HG02943 (cell line): ENCODE data around the gene IRAK1.

ENCODE experiments used
- ATAC-seq: cut with Tn5 transposase; IDR thresholded peaks from one replicate; pipeline ENCODE4 v1.9.1; 2021; ENCODE audit warnings: mild to moderate bottlenecking, low read depth, moderate library complexity; ENCODE audit not compliant: unreplicated experiment

The IRAK1 gene

DNA sequence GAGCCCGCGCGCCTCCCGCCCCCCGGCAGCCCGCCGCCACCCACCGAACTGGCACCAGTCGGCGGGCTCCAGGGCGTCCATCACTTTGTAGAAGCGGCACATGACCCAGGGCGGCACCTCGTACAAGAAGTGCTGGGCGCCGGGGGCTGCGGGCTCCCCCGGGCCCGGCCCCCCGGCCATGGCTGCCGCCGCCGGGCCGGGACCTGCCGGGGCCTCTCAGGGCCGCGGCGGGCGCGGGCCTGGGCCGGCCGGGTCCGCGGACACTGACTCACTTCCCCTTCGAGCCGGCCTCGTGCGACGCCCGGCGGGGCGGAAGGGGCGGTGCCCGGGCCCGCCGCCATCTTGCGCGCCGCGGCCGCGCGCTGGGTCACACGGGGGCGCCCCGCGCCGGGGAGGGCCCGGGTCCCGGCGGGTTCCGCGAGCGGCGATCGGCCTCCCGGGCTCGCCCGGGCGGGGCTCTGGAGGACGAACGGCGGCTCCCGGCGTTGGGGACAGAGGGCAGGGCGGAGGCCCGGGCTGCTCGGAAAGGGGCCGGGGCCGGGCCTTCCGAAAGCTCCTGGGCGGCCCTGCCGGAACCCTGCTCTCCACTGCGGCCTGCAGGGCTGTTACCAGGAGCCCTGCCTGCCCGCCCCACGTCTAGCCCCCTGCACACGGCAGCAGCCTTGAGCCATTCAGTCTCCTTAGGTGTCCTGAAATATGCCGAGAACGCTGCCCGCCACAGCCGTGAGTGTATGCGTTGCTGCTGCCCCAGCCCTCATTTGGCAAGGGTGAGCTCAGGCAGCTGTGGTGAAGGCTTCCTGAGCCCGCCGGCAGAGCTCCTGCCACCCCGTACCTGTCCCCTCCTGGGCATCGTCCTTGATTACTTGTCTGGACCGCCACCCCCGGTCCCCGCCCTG lies at the start of gene IRAK1:
TSS of gene IRAK1 (minus strand) at position 270 of the 896 bp plus-strand sequence. CDS start at position 180, 90 bp downstream.
- no peak for ATAC-seq

DNA sequence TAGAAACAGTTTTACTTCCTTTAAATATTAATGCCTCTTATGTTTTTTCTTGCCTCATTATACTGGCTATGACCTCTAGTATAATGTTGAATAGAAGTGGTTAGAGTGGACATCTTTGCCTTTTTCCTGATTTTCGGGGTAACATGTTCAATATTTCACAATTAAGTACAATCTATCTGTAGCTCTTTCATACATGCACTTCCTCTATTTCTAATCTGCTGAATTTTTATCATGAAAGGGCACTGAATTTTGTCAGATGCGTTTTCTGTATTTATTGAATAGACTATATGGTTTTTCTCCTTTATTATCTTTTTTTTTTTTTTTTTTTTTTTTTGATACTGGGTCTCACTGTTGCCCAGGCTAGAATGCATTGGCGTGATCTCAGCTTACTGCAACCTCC lies 48.9 kb upstream of the IRAK1 start:
- ATAC-seq: no peak

DNA sequence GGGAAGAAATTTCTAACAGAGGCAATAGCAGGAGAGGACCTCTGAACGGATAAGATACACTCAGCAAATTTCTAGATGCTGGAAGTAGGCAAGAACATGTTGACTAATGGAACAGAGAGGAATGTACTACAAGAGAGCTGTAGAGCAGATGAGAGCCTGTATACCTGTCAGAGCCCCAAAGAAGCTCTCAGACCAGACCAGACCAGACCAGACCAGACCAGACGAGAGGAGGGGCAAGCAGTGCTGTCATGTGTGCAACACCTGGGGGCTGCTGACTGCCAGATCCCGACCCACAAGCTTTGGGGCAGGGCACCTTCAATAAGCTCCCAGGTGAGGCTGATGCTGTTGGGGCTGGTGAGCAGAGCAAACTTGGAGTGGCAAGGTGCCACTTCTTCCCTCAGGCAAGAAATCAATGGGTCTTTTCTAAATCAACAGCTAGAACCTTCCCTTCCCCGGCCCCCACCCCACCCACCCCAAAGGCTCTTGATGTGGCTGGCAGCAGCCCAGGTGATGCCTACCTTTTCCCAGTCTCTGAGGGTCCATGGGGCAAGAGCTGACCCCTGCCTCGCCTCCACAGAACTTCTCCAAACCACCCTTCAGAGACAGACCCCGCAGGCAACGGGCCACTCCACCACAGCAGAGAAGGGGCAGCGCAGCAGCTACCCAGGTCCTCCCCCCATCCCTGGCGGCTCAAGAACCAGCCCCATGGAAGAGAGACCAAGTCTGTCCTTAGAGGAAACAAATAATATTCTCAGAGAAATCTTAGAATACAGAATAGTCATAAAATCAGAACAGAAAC lies 45.1 kb upstream of the IRAK1 start:
- no peak for ATAC-seq

DNA sequence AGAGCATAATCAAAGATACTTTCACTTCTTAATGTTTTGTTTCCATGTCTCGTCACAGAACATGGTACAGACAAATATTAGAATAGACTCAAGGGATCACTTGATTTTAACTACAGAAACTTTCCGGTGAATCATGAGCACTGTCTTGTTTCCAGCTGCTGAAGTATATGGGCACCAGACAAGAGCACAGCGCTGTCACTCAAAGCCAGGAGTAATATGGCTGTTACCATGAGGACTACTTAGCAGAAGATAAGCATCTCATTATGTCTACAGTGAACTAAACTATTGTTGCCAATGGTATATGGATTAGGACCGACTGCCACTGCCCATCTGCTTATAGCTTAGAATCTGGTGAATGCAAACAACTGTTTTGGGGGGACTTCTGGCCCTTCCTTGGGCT lies 43.5 kb upstream of the IRAK1 start:
- no peak for ATAC-seq

DNA sequence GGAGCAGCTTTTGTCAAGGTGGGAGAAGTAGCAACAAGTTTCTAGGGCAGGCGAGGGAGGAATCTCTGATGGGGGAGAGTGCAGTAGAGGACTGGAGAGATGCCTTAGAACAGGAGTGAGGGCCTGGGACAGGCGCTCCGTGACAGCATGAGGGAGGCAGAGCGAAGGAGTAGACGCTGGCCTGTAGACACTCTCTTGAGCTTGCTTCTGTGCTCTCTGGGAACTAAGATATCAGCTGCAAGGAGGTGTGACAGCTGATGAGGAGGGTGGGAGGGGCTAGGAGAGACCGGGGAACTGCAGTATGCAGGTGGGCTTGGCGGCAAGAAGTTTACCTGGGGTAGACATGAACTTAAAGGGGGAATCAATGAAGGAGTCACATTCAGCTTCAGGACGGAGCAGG lies 42.1 kb upstream of the IRAK1 start:
- ATAC-seq: no peak

DNA sequence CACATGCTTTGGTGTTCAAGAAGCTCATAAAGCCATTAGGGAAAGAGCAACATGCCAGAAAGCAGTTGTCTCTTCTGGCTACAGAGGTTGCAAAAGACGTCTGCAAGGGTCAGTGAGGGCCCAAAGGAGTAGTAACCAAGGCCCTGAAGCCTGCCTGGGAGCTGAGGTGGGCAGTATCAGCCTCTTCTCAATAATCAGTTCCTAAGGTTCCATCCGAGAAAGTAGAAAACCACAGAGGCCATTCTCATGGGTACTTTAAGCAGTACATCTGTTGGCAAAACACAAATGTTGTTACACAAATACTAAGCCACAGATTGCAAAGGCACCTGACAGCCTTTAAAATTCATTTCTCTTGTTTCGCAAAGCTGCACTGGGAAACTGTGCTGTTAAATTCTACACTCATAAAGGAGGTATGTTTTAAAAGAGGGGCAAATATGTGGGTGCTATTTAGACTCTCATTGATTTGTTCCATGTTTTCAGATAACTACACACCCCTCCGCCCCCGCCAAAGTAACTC lies 40.1 kb upstream of the IRAK1 start:
- ATAC-seq: no peak

DNA sequence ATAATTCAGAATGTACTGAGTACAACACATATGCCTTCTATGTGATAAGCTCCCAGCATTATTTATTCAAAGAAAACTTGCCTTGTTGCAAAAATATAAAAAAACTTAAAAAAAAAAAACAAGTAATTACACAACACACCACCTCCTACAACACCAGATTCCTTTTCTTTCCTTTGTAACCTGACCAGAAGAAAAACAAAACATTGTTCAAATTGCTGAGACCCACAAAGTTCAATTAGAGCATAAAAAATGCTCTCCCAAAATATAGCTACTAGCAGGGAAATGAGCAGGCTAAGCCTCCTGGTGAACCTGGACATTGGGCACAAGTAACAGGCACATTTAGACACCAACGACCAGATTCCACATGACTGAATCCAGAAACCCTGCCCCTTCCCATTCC lies 39.5 kb upstream of the IRAK1 start:
- ATAC-seq: no peak

DNA sequence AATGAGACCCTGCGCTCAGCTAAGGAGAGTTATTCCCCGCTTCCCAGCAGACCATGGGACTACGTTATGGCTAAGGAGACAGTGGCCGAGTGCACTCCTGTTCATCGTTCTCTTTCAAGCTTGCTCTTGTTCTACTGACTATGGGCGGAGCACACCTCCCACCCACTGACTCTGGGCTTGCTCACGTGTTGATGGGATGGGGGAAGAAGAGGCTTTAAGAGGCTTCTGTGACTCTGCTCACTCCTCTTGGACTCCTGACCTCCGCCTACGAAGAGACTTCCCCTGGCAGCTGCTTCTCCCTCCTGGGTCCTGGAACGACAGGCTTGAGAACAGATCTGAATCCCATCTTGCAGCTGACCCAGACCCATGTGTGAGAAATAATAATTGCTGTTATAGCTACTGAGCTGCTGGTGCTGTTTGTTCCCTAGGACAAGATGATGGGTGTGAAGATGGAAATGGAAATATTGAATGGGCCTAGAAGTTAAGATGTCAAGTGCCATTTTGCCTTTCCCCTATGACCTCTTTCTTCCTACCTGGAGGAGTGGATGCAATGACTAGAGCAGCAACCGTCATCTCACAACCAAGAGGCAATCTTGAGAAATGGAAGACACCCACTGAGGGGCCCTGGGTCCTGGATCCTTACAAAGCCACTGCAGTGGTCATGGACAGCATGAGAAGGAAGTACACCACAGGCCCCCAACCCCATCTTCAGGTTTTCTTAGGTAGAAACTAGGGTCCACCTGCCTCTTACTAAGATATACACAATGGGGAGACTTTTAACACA lies 38.7 kb upstream of the IRAK1 start:
- ATAC-seq: no peak

DNA sequence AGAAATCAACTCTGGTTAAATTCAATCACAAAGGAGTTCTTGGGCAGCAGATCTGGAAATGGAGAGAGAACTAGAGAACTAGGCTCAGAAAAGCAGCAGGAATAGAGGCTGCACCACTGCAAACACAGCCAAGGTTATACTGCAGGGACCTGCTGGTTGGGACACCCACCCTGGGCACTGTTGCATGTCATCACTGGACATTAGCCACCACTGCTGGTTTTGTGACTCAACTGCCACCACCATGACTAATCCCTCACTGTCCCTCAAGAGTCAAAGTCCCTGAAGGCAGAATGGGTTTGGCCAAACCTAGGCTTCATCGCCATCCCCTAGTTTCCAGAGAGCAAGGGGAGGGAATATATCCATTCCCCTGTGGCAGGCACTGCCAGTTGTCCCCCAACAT lies 38.1 kb upstream of the IRAK1 start:
- no peak for ATAC-seq

DNA sequence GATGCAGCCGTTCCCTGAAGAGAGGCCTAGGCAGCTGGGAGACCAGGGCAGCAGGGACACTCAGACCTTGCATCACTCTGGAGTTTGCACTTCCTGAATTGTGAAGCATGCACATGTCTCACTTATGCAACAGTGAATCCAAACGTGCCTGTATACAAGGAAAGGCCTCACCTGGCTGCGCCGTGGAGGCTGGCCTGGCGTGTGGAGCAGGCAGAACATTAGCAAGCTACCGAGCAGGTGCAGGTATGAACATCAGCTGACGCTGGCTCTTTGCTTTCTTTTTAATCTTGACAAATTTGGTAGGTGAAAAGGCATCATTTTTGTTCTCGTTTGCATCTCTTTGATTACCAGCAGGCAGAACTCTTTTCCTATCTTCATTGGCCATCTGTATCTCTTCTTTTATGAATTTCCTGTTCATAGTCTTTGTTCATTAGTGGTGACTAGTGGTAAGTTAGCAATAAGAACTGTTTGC lies 37.1 kb upstream of the IRAK1 start:
- ATAC-seq: no peak

DNA sequence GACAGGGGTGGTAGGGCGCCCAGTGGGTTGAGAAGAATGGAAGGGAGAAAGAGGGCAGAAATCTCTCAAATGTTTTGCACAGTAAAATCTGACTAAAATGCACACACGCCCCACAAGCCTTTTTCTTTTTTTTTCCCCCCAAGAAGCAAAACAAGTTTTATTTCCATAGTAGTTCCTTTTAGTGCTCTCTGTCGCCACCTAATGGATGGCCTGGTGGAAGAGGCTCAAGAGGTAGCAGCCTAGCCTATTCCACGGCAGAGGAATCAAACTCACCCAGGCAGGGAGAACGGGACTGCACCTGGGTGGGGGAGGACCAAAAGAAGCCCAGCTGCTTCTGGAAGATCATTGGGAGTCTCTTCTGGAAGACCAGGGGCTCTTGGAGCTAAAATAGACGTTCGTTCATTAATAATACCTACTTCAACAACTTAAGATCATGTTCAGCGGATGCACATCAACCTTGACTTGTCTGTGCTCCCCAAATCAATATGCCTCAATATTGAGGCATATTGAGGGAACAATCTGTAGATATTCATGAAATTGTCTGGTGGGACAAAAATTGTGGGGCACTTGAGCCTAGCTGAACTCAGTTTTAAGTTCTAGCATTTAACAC lies 31.6 kb upstream of the IRAK1 start:
- no peak for ATAC-seq

DNA sequence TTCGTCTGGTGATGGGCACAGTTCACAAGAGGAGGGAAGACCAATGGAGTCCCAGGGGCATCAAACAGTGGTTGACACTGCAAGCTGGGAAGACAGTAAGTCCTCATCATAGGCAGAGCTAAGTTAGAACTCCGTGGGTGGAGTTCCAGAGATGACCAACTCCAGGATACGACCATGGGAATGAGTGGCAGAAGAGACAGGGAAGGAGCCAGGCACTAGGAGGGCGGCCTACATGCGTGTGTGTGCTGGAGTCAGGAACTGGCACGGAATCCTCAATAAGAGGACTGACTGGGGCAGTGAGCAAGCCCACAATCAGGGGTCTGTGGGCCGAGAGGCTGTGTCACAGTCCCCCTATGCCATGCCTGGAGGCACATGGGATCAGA lies 30.4 kb upstream of the IRAK1 start:
- ATAC-seq: no peak

DNA sequence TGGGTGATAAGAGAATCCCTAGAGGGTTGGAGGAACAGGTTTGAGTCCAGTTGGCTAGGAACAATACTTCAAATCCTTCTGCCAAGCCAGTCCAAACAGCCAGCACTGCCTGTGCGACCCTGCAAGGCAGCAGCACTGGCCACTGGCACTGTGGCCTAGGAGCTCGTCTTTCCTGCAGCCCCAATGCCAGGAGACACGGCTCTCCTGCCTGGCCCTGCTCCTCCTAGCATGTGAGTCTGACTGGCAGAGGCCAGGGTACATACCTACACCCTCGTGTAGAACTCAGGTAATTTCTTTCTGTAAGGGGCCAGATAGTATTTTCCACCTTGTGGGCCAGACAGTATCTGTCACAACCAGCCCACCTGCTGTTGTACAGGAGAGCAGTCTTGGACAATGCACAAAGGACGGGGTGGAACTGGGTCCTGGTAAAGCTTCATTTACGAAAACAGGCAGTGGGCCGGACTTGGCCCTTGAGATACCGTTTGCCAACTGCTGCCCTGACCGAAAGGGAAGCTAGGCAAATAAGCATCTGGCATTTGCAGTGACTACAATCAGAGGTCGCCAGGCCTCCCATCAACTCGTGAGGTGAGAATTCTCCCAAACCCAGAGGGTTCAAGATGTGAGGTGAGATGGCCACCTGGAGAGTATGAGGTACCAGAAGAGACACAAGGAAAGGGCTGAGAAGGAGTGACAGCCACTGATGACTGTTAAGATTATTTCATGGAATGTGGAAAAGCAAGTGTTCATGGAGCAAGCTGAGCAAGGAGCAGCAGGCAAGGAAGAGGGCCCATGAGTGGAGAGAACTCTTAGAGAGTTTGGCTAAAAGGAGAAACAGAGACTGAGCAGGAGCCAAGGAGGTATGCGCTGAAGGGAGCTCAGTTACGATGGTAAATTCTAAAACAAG lies 29.8 kb upstream of the IRAK1 start:
- no peak for ATAC-seq

DNA sequence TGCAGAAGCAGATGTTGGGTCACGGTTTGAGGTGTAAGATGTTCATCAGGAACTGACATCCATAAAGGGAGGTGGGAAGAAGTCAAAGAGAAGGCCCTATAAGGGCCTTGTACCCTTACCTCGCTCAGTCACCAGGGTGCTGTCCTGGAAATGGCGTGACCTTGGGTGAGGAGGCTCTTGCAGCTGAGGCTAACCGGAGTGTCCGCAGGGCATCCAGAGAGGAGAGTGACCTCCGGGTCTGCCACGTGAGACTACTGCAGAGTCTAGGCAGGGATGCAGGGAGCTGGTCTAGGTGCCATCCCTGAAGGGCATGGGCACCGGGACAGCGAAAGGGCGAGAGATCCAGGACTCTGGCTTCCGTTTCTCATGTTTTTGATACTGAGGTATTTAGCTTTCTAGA lies 28.7 kb upstream of the IRAK1 start:
- no peak for ATAC-seq

DNA sequence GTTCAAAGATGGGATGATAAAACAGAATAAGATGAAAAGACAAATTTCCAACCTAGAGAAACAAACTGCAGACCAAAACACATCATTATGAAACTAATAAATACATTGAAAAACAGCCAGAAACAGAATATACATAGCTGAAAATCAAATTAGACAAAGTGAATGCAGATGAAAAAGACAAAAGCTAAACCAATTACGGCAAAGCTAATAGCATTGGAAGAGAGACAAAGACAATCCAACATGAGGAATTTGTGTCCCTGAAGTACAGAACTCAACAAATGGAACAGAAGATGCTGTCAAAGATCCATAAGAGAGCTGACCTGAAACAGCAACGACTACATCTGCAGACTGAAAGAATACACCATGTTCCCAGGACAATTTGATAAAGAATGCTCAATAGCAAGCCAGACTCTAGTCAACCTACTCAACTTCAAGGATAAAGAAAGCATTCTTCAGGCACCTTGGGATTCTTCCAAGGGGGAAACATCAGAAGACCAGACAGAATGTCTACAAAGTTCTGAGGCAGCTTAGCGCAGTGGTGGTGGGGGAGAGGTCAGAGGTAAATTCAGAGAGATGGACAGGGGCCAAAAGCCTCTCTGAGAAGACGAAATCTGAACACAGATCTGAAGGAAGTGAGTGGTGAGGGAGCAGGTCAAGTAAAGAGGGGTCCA lies 27.4 kb upstream of the IRAK1 start:
- no peak for ATAC-seq

DNA sequence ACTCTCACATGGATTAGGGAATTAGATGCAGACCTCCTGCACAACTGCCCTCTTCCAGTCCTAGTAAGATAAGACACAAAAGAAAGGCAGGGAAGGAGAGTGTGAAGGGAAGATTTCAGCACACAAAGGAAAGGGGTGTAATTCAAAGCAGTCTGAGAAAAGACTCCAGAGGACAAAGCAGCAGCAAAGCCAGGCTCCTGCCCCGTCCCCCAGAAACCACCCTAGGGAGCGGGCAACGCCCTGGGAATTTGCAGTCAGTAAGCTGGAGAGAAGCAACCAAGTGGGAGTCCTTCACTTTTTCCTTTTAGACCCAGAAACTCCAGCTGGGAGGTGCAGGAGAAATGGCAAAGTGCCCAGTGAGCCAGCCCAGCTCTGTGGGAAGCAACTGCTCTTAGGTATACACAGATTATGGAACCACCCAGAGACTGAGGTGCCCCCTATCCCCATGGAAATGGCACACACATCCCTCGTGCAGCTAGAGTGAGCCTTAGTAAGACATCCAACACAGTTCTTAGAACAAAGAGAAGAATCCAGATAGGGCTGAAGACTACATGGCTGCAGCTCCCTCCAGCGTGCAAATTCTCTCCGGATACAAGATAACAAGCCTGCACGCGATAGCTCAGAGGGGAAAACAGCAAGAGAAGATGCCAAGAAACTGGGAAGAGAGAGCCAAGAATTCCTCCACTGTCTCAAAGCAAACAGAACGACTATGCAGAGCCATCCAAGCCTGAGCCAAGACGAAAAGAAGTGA lies 26.5 kb upstream of the IRAK1 start:
- no peak for ATAC-seq

DNA sequence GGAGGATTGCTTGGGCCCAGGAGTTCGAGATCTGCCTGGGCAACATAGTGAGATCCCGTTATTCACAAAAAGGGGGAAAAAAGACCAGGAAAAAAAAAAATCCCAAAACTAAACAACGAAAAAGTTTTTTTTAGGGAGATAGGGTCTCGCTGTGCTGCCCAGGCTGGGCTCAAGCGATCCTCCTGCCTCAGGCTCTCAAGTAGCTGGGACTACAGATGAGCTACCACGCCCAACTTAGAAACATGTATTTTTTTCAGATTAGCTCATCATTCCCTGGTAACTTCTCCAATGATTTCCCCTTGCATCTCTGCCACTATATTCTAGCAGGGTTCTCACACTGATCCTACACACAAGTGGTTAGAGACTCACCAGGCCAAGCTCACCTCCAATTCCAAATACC lies 24.4 kb upstream of the IRAK1 start:
- no peak for ATAC-seq
